H1 (cell line): ENCODE data around the gene DECR2. TPM values are rescaled to one million over a fixed set of nuclear protein-coding genes. Genes with fewer than 3 reads are reported as not detected.

ENCODE experiments used
- CTCF ChIA-PET: fragments of 300-600 bp; sonication (Branson Sonifier 250); formaldehyde crosslinking; loops from one replicate; lab custom pipeline; 2021; ENCODE audit not compliant: partially characterized antibody; lab: Charles Lee
- POLR2A ChIA-PET: fragments of 300-600 bp; sonication (Branson Sonifier 250); formaldehyde crosslinking; loops from one replicate; lab custom pipeline; 2021; ENCODE audit warnings: inconsistent platforms; ENCODE audit not compliant: partially characterized antibody; lab: Charles Lee
- DNase-seq, 2 experiments: peaks; one replicate each; pipeline versions ENCODE4 v3.0.0 to v3.0.0-alpha.2; 2010 to 2022; ENCODE audit warnings: low spot score in 2 of 2, low read depth in 1 of 2, mixed read lengths in 1 of 2
- FAIRE-seq: peaks from 2 replicates; lab custom pipeline; 2011; peaks lifted over from hg19 to GRCh38; lab: Jason Lieb, UNC
- H2AFZ ChIP-seq: 2 replicates; pipeline ENCODE4 v1.8.1; 2012; ENCODE audit warnings: low read length, inconsistent platforms
- H2AK5ac ChIP-seq: 2 replicates; pipeline ENCODE4 v1.6.1; 2013; ENCODE audit warnings: low read depth, low read length
- H2BK120ac ChIP-seq: replicated peaks from 2 replicates; pipeline ENCODE3; 2013; ENCODE audit warnings: low read depth, low read length, inconsistent platforms
- H2BK12ac ChIP-seq: 2 replicates; pipeline ENCODE4 v1.6.1; 2013; ENCODE audit warnings: low read depth, low read length
- H2BK15ac ChIP-seq: 2 replicates; pipeline ENCODE4 v1.6.1; 2013; ENCODE audit warnings: low read length
- H2BK20ac ChIP-seq: 2 replicates; pipeline ENCODE4 v1.6.1; 2013; ENCODE audit warnings: low read length
- H2BK5ac ChIP-seq: 2 replicates; pipeline ENCODE4 v1.6.1; 2013; ENCODE audit warnings: low read depth, low read length
- H3K14ac ChIP-seq: 2 replicates; pipeline ENCODE4 v1.6.1; 2013; ENCODE audit warnings: inconsistent platforms; ENCODE audit not compliant: insufficient read length
- H3K18ac ChIP-seq: 2 replicates; pipeline ENCODE4 v1.6.1; 2013; ENCODE audit warnings: low read length; ENCODE audit errors: extremely low read depth
- H3K23ac ChIP-seq: 2 replicates; pipeline ENCODE4 v1.6.1; 2013; ENCODE audit warnings: inconsistent platforms; ENCODE audit not compliant: insufficient read length
- H3K23me2 ChIP-seq: 2 replicates; pipeline ENCODE4 v1.6.1; 2013; ENCODE audit warnings: low read depth, low read length
- H3K27ac ChIP-seq: 2 replicates; pipeline ENCODE4 v1.6.1; 2011; ENCODE audit warnings: low read depth, low read length, inconsistent platforms
- H3K27me3 ChIP-seq, 4 experiments: replicated peaks in 1 of 4; 1 replicate in 1 of 4; 2 replicates in 3 of 4; pipeline versions ENCODE4 v1.6.1 to v1.8.1; 2011 to 2013; ENCODE audit warnings: low read length in 3 of 4, mild to moderate bottlenecking in 3 of 4, inconsistent platforms in 2 of 4, mixed read lengths in 2 of 4, moderate library complexity in 1 of 4; ENCODE audit not compliant: control insufficient read depth in 3 of 4, insufficient read depth in 3 of 4; ENCODE audit errors: extremely low read depth in 1 of 4
- H3K36me3 ChIP-seq, 4 experiments: 2 replicates each; pipeline versions ENCODE4 v1.6.1 to v1.8.1; 2011 to 2013; ENCODE audit warnings: mild to moderate bottlenecking in 4 of 4, low read length in 3 of 4, moderate library complexity in 2 of 4, control low read depth in 1 of 4, inconsistent platforms in 1 of 4; ENCODE audit not compliant: insufficient read depth in 4 of 4, control insufficient read depth in 2 of 4
- H3K4ac ChIP-seq: replicated peaks from 2 replicates; pipeline ENCODE3; 2013; ENCODE audit warnings: low read length, low read depth, mixed read lengths, inconsistent platforms; ENCODE audit not compliant: insufficient read length
- H3K4me1 ChIP-seq, 4 experiments: replicated peaks in 1 of 4; 1 replicate in 1 of 4; 2 replicates in 3 of 4; pipeline versions ENCODE4 v1.6.1 to v1.8.1; 2011 to 2013; ENCODE audit warnings: low read length in 3 of 4, inconsistent platforms in 2 of 4, mixed read lengths in 1 of 4; ENCODE audit not compliant: insufficient read depth in 4 of 4, control insufficient read depth in 3 of 4
- H3K4me2 ChIP-seq, 2 experiments: 2 replicates each; pipeline versions ENCODE4 v1.6.1 to v1.8.1; 2011 to 2013; ENCODE audit warnings: low read depth in 2 of 2, low read length in 2 of 2, control low read depth in 1 of 2, inconsistent platforms in 1 of 2, mild to moderate bottlenecking in 1 of 2; ENCODE audit not compliant: insufficient read depth in 1 of 2
- H3K4me3 ChIP-seq, 4 experiments: fragments of 200-600, 300-600 bp in 1 of 4; sonication (generic), shearing (Covaris generic), sonication (Bioruptor Twin) in 1 of 4; 2 replicates each; pipeline versions ENCODE4 v1.5.1 to v1.8.1; 2011 to 2016; ENCODE audit warnings: low read length in 4 of 4, low read depth in 3 of 4, control low read depth in 2 of 4, inconsistent platforms in 2 of 4, mild to moderate bottlenecking in 2 of 4, mixed read lengths in 1 of 4, moderate library complexity in 1 of 4; ENCODE audit not compliant: insufficient read depth in 2 of 4; ENCODE audit errors: extremely low read depth in 1 of 4
- H3K56ac ChIP-seq: replicated peaks from 2 replicates; pipeline ENCODE3; 2013; ENCODE audit warnings: low read depth, mild to moderate bottlenecking, mixed read lengths, low read length, inconsistent platforms; ENCODE audit not compliant: insufficient read length
- H3K79me1 ChIP-seq: 2 replicates; pipeline ENCODE4 v1.6.1; 2013; ENCODE audit warnings: low read depth, low read length, control low read depth
- H3K79me2 ChIP-seq, 2 experiments: 2 replicates each; pipeline versions ENCODE4 v1.6.1 to v1.8.1; 2012 to 2013; ENCODE audit warnings: low read length in 2 of 2, mild to moderate bottlenecking in 2 of 2, inconsistent platforms in 1 of 2; ENCODE audit not compliant: insufficient read depth in 2 of 2, control insufficient read depth in 1 of 2
- H3K9ac ChIP-seq, 4 experiments: replicated peaks in 1 of 4; 1 replicate in 1 of 4; 2 replicates in 3 of 4; pipeline versions ENCODE4 v1.6.1 to v1.8.1; 2011 to 2013; ENCODE audit warnings: low read depth in 3 of 4, low read length in 3 of 4, control low read depth in 2 of 4, mild to moderate bottlenecking in 2 of 4, moderate library complexity in 2 of 4, inconsistent platforms in 1 of 4; ENCODE audit errors: extremely low read depth in 1 of 4
- H3K9me3 ChIP-seq, 2 experiments: 2 replicates each; pipeline versions ENCODE4 v1.6.1 to v1.8.1; 2012 to 2013; ENCODE audit warnings: mild to moderate bottlenecking in 2 of 2, moderate library complexity in 2 of 2, control low read depth in 1 of 2, inconsistent platforms in 1 of 2, low read depth in 1 of 2, low read length in 1 of 2, mixed read lengths in 1 of 2; ENCODE audit not compliant: insufficient read depth in 2 of 2
- H4K20me1 ChIP-seq, 2 experiments: replicated peaks in 1 of 2; 2 replicates each; pipeline versions ENCODE3 to v1.8.1; 2011 to 2013; ENCODE audit warnings: inconsistent platforms in 2 of 2, low read length in 2 of 2, mild to moderate bottlenecking in 1 of 2; ENCODE audit not compliant: insufficient read depth in 2 of 2, control insufficient read depth in 1 of 2
- H4K5ac ChIP-seq: 2 replicates; pipeline ENCODE4 v1.6.1; 2013; ENCODE audit warnings: low read length, low read depth, mixed read lengths, inconsistent platforms; ENCODE audit not compliant: insufficient read length
- H4K8ac ChIP-seq: 2 replicates; pipeline ENCODE4 v1.8.0; 2013; ENCODE audit warnings: mild to moderate bottlenecking, moderate library complexity, low read length, inconsistent platforms; ENCODE audit not compliant: insufficient read depth; ENCODE audit errors: extremely low read depth
- H4K91ac ChIP-seq: replicated peaks from 2 replicates; pipeline ENCODE3; 2013; ENCODE audit warnings: low read length, mixed read lengths, inconsistent platforms; ENCODE audit not compliant: insufficient read length
- MAFK ChIP-seq: IDR thresholded peaks from 2 replicates; pipeline ENCODE4 v1.6.1; 2012; ENCODE audit warnings: low read depth, mild to moderate bottlenecking, improper control_type of control experiment, low read length
- PHF8 ChIP-seq: fragments of 200-600 bp; sonication (generic); conservative IDR thresholded peaks from 2 replicates; pipeline ENCODE4 v1.7.1; 2012; ENCODE audit warnings: low read depth, mild to moderate bottlenecking, inconsistent platforms, low read length, moderate library complexity
- RAD21 ChIP-seq, 2 experiments: IDR thresholded peaks in 1 of 2; conservative IDR thresholded peaks in 1 of 2; 2 replicates each; pipeline ENCODE4 v1.6.1; 2011; ENCODE audit warnings: low read depth in 2 of 2, low read length in 2 of 2, improper control_type of control experiment in 1 of 2, inconsistent platforms in 1 of 2, mild to moderate bottlenecking in 1 of 2, moderate library complexity in 1 of 2
- RBBP5 ChIP-seq: IDR thresholded peaks from 2 replicates; pipeline ENCODE4 v1.7.1; 2012; ENCODE audit warnings: low read depth, mild to moderate bottlenecking, inconsistent platforms, low read length, moderate library complexity, borderline replicate concordance
- SIN3A ChIP-seq, 2 experiments: IDR thresholded peaks in 1 of 2; conservative IDR thresholded peaks in 1 of 2; 2 replicates each; pipeline ENCODE4 v1.6.1; 2011 to 2012; ENCODE audit warnings: low read length in 2 of 2, improper control_type of control experiment in 1 of 2, low read depth in 1 of 2, mild to moderate bottlenecking in 1 of 2
- SP1 ChIP-seq: IDR thresholded peaks from 2 replicates; pipeline ENCODE4 v1.6.1; 2011; ENCODE audit warnings: low read depth, low read length
- SP4 ChIP-seq: IDR thresholded peaks from 2 replicates; pipeline ENCODE4 v1.6.1; 2012; ENCODE audit warnings: low read length, inconsistent platforms
- TAF1 ChIP-seq: IDR thresholded peaks from 2 replicates; pipeline ENCODE4 v1.6.1; 2011; ENCODE audit warnings: mild to moderate bottlenecking, low read depth, low read length
- WGBS, 2 experiments: shearing (Covaris generic) in 1 of 2; methylation state at CpG; one replicate each; pipeline versions ENCODE4 v1.1.6 to v1.1.7; 2013 to 2015; ENCODE audit warnings: low lambda C conversion rate in 2 of 2, mixed read lengths in 2 of 2, inconsistent platforms in 1 of 2, low coverage in 1 of 2, missing lambda C conversion rate in 1 of 2; ENCODE audit not compliant: insufficient replicate concordance in 2 of 2, insufficient coverage in 1 of 2, insufficient read length in 1 of 2; ENCODE audit errors: extremely low coverage in 1 of 2, missing lambda C conversion rate in 1 of 2; 5-methylcytosine and 5-hydroxymethylcytosine counted together
- polyA plus RNA-seq, 7 experiments: library from polyadenylated mRNA; depleted of rRNA in 3 of 7; stranded (reverse) in 5 of 7; unstranded in 2 of 7; fragments of >200 nt in 5 of 7; fragments of 200-250 nt in 2 of 7; gene quantifications; 1 replicate in 5 of 7; 2 replicates in 1 of 7; 4 replicates in 1 of 7; pipeline versions ENCODE4 v1.2.1 to v1.2.3, GENCODE V29; 2011 to 2013; ENCODE audit warnings: missing spikeins in 2 of 7, mixed read lengths in 2 of 7
- total RNA-seq: library from RNA; stranded (reverse); fragmentation: NEBNext Ultra II Directional; extraction: Animal tissue kit (Norgen Biotek cat#: 25700); gene quantifications from 2 replicates; pipeline ENCODE4 v1.2.1, GENCODE V29; 2021
- TF ChIP-seq, protein P1 (sequence below): IDR thresholded peaks from 2 replicates; pipeline ENCODE4 v1.6.1; 2012; ENCODE audit warnings: inconsistent platforms

Gene DECR2
- total and polyA plus RNA-seq, 2 of the 8 experiments (the other 6 are each of a cell fraction or from before 2014, with no cell fraction given): 28.2 to 39.9 TPM

- no peak within 1 kb of the TSS for H2AFZ ChIP-seq
- H2BK20ac ChIP-seq: no peak within 1 kb of the TSS
- no peak within 1 kb of the TSS for H3K23ac ChIP-seq
- peak within 1 kb of the TSS; percentile 39; the same call in 1 of the 2 replicates for H2BK12ac ChIP-seq
- peaks cover 7% of the 10 kb centered on the region; the same call in 1 of the 2 replicates for H3K23me2 ChIP-seq
- ChIA-PET POLR2A (interaction anchor here (0.9 to 2.7 kb wide), 5 partner anchors 9 to 123 kb away, joined by 3 to 12 read pairs (median 5); partner anchors contain the start of gene LUC7L), CTCF (interaction anchor here (0.6 to 2.0 kb wide), 6 partner anchors 13 to 247 kb away, joined by 3 to 9 read pairs (median 5); partner anchors contain the start of gene FAM234A)
- H3K36me3 ChIP-seq: 0 out of 8 replicates have a peak, but pooled peaks cover 0 to 3% (median 0%) of the 10 kb centered on the region in 4 experiments
- peaks cover 8 to 14% of the 10 kb centered on the region in 2 experiments for H4K20me1 ChIP-seq
- H4K8ac ChIP-seq: peak within 1 kb of the TSS; percentile 68
- no peak within 1 kb of the TSS for H2BK120ac ChIP-seq
- 12% methylated on average over 5 of the region's 113 CpGs; no CpG with 5 or more reads in 1 of the 2 experiments for WGBS, 2 experiments
- no peak within 1 kb of the TSS for H4K91ac ChIP-seq
- H3K14ac ChIP-seq: no peak within 1 kb of the TSS
- H3K4me2 ChIP-seq: peak within 1 kb of the TSS; percentile 88 to 91
- H2BK15ac ChIP-seq: no peak within 1 kb of the TSS
- no peak within 1 kb of the TSS for H3K56ac ChIP-seq
- DNase-seq: peak; percentile 94 to 100
- peaks cover 5 to 38% of the 10 kb centered on the region in 2 experiments; a peak in 3 of 4 replicates for H3K79me2 ChIP-seq
- no peak within 1 kb of the TSS for H2AK5ac ChIP-seq
- H3K27me3 ChIP-seq: no peaks in the 10 kb centered on the region
- no peak for FAIRE-seq
- H3K9ac ChIP-seq: peak within 1 kb of the TSS; percentile 45 to 95 (median 60)
- no peak within 1 kb of the TSS; the same call in 1 of the 2 replicates for H3K18ac ChIP-seq
- no peak within 1 kb of the TSS for H3K27ac ChIP-seq
- H2BK5ac ChIP-seq: peak within 1 kb of the TSS; percentile 44; the same call in 1 of the 2 replicates
- H3K9me3 ChIP-seq: no peaks in the 10 kb centered on the region
- H3K79me1 ChIP-seq: peaks cover 18% of the 10 kb centered on the region
- H3K4me1 ChIP-seq: peaks cover 0 to 4% (median 2%) of the 10 kb centered on the region in 4 experiments; a peak in 4 of 7 replicates
- peak within 1 kb of the TSS; percentile 63 to 89 (median 74) for H3K4me3 ChIP-seq
- H4K5ac ChIP-seq: no peak within 1 kb of the TSS
- peak within 1 kb of the TSS; percentile 78 for H3K4ac ChIP-seq
- peak; percentile 23; the same call in 1 of the 2 replicates for TF ChIP-seq RBBP5
- peak; percentile 53; the same call in 1 of the 2 replicates for TF ChIP-seq SP1
- no peak for TF ChIP-seq MAFK
- TF ChIP-seq RAD21 (IDR thresholded peaks at IDR 0.05 in 1 of 2, conservative IDR thresholded peaks at IDR 0.05 in 1 of 2; ENCODE audit: low read depth in 2 of 2, low read length in 2 of 2): peak; percentile 34 to 62; a peak in 3 of 4 replicates
- peak; percentile 73 for TF ChIP-seq TAF1
- peak; percentile 86; the same call in 1 of the 2 replicates for TF ChIP-seq SP4
- 0 out of 4 replicates have a peak, but pooled peaks of 1 of the 2 experiments have one; percentile 30 for TF ChIP-seq SIN3A (conservative IDR thresholded peaks at IDR 0.05 in 1 of 2, IDR thresholded peaks at IDR 0.05 in 1 of 2; ENCODE audit: low read depth in 1 of 2, low read length in 2 of 2)
- TF ChIP-seq PHF8: peak; percentile 60; the same call in 1 of the 2 replicates
- TF ChIP-seq, protein P1, sequence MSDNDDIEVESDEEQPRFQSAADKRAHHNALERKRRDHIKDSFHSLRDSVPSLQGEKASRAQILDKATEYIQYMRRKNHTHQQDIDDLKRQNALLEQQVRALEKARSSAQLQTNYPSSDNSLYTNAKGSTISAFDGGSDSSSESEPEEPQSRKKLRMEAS: peak; percentile 26; the same call in 1 of the 2 replicates
Observed at GRCh38 chr16:352547-353403, 48.9 kb upstream of the DECR2 start, which contains the start of gene AXIN1. AXIN1 (minus strand) TSS chr16:352723; CDS start chr16:347025, 5,698 bp downstream.
